Measurements from ENCODE around the gene ADAMTS14. TPM values are rescaled to one million over a fixed set of nuclear protein-coding genes. Genes with fewer than 3 reads are reported as not detected.

Gene ADAMTS14
- total RNA-seq, 2 experiments from 2014 or later, result 0.03 TPM; not detected in 1

DNA sequence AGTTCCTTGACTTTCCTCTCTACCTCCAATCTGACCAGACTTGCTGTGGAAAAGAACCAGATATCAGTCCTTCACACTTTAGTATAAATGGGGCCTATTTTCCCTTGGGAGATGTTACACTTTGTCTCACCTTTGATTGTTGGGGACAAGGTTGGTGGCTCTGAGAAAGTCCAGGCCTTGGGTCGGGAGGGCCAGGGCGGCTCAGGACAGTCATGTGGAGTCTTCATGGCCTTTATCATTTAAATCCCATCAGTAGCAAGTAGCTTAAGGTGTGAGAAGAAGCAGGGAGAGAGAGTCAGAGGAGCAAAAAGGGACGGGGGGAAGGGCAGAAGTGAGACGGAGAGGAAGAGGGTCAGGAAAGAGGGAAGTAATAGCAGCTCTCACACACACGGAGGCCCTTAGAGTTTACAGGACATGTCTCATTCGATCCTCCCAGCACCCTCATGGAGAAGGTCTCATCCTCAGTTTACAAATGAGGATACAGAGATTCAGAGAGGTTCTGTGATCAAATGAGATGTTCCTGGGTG is 72.4 kb downstream of the ADAMTS14 start:
- Histone ChIP-seq H3K79me2 (ENCODE audit: insufficient read depth, low read depth, low read length) (no peaks in the 10 kb centered on the region), H2AFZ (ENCODE audit: low read length) (no peak overlapping the region), H3K9me2 (ENCODE audit: insufficient read depth, low read length) (no peaks in the 10 kb centered on the region), H3K36me3 (ENCODE audit: insufficient read depth, low read length) (no peaks in the 10 kb centered on the region), H3K27ac (ENCODE audit: low read depth, low read length, poor library complexity, severe bottlenecking) (no peak overlapping the region), H4K20me1 (ENCODE audit: insufficient read depth, low read length) (no peaks in the 10 kb centered on the region), H3K4me1 (ENCODE audit: insufficient read depth, low read length, poor library complexity, severe bottlenecking) (no peaks in the 10 kb centered on the region), H3K4me2 (ENCODE audit: low read length) (no peak overlapping the region), H3K9me3 (ENCODE audit: low read length) (no peaks in the 10 kb centered on the region), H3K4me3 (ENCODE audit: low read depth, low read length, poor library complexity, severe bottlenecking) (no peak overlapping the region)
- no TSS peak for BruUV-seq (replicated peaks)
- intact Hi-C loops (cut with micrococcal nuclease; ENCODE audit: unreplicated experiment), result no loop called here
- CTCF ChIA-PET (ENCODE audit: unreplicated experiment), result interaction anchor here (0.6 kb wide), 3 partner anchors 10 to 552 kb away, joined by 3 to 4 read pairs (median 3); no protein-coding TSS in a partner anchor
- POLR2A ChIA-PET, result no interaction called here
- no peak for DNase-seq (ENCODE audit: low spot score)
- no peak for TF ChIP-seq EZH2phosphoT487 (IDR thresholded peaks at IDR 0.05; ENCODE audit: borderline replicate concordance, low read depth, low read length)
- TF ChIP-seq, protein P1, sequence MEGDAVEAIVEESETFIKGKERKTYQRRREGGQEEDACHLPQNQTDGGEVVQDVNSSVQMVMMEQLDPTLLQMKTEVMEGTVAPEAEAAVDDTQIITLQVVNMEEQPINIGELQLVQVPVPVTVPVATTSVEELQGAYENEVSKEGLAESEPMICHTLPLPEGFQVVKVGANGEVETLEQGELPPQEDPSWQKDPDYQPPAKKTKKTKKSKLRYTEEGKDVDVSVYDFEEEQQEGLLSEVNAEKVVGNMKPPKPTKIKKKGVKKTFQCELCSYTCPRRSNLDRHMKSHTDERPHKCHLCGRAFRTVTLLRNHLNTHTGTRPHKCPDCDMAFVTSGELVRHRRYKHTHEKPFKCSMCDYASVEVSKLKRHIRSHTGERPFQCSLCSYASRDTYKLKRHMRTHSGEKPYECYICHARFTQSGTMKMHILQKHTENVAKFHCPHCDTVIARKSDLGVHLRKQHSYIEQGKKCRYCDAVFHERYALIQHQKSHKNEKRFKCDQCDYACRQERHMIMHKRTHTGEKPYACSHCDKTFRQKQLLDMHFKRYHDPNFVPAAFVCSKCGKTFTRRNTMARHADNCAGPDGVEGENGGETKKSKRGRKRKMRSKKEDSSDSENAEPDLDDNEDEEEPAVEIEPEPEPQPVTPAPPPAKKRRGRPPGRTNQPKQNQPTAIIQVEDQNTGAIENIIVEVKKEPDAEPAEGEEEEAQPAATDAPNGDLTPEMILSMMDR (conservative IDR thresholded peaks at IDR 0.05; ENCODE audit: low read length), result no peak

DNA sequence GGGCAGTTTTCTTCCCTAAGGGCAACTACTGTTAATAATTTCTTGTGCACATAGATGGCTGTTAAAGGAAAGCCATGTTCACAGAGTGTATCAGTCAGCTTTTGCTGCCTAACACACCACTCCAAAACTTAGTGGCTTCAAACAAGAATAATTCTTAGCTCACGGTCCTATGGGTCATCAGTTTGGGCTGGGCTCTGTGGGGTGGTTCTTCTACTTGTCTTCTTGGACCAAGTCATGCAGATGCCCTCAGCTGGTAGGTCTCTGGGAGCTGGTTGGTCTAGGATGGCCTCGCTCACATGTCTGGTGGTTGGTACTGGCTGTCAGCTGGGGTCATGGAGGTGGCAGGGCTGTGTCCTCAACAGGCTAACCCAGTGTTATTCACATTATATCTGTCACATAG is 73.2 kb downstream of the ADAMTS14 start:
- Histone ChIP-seq H3K9me3 (ENCODE audit: low read length) (no peaks in the 10 kb centered on the region), H3K4me3 (ENCODE audit: low read depth, low read length, poor library complexity, severe bottlenecking) (no peak overlapping the region), H3K36me3 (ENCODE audit: insufficient read depth, low read length) (no peaks in the 10 kb centered on the region), H3K4me2 (ENCODE audit: low read length) (no peak overlapping the region), H3K27ac (ENCODE audit: low read depth, low read length, poor library complexity, severe bottlenecking) (no peak overlapping the region), H3K79me2 (ENCODE audit: insufficient read depth, low read depth, low read length) (no peaks in the 10 kb centered on the region), H4K20me1 (ENCODE audit: insufficient read depth, low read length) (no peaks in the 10 kb centered on the region), H3K9me2 (ENCODE audit: insufficient read depth, low read length) (no peaks in the 10 kb centered on the region), H3K4me1 (ENCODE audit: insufficient read depth, low read length, poor library complexity, severe bottlenecking) (no peaks in the 10 kb centered on the region), H2AFZ (ENCODE audit: low read length) (no peak overlapping the region)
- no peak for TF ChIP-seq EZH2phosphoT487 (IDR thresholded peaks at IDR 0.05; ENCODE audit: borderline replicate concordance, low read depth, low read length)
- TF ChIP-seq, protein P1 (conservative IDR thresholded peaks at IDR 0.05; ENCODE audit: low read length), result no peak
- no peak for DNase-seq (ENCODE audit: low spot score)
- no TSS peak for BruUV-seq (replicated peaks)
- intact Hi-C loops (cut with micrococcal nuclease; ENCODE audit: unreplicated experiment), result no loop called here
- POLR2A ChIA-PET, result no interaction called here
- CTCF ChIA-PET (ENCODE audit: unreplicated experiment), result interaction anchor here (0.6 kb wide), 1 partner anchor 9 kb away, joined by 3 read pairs; no protein-coding TSS in a partner anchor

- no peak overlapping the region for H3K27ac ChIP-seq (ENCODE audit: low read depth, low read length, poor library complexity, severe bottlenecking)
- no peak for DNase-seq (ENCODE audit: low spot score)
- no peaks in the 10 kb centered on the region for H3K36me3 ChIP-seq (ENCODE audit: insufficient read depth, low read length)
- H3K79me2 ChIP-seq (ENCODE audit: insufficient read depth, low read depth, low read length), result no peaks in the 10 kb centered on the region
- no peaks in the 10 kb centered on the region for H3K9me3 ChIP-seq (ENCODE audit: low read length)
- H3K4me2 ChIP-seq (ENCODE audit: low read length), result no peak overlapping the region
- CTCF ChIA-PET (ENCODE audit: unreplicated experiment), result no interaction called here
- no peaks in the 10 kb centered on the region for H4K20me1 ChIP-seq (ENCODE audit: insufficient read depth, low read length)
- intact Hi-C loops (cut with micrococcal nuclease; ENCODE audit: unreplicated experiment), result no loop called here
- H2AFZ ChIP-seq (ENCODE audit: low read length), result no peak overlapping the region
- no peaks in the 10 kb centered on the region for H3K9me2 ChIP-seq (ENCODE audit: insufficient read depth, low read length)
- no peaks in the 10 kb centered on the region for H3K4me1 ChIP-seq (ENCODE audit: insufficient read depth, low read length, poor library complexity, severe bottlenecking)
- no peak for TF ChIP-seq EZH2phosphoT487 (IDR thresholded peaks at IDR 0.05; ENCODE audit: borderline replicate concordance, low read depth, low read length)
- TF ChIP-seq, protein P1 (conservative IDR thresholded peaks at IDR 0.05; ENCODE audit: low read length), result no peak
- no TSS peak for BruUV-seq (replicated peaks)
- no peak overlapping the region for H3K4me3 ChIP-seq (ENCODE audit: low read depth, low read length, poor library complexity, severe bottlenecking)
- POLR2A ChIA-PET, result no interaction called here
Measured at GRCh38 chr10:70747192-70747965, 75.1 kb downstream of the ADAMTS14 start.

Measured in OCI-LY7 (cell line).